Spinal cord (tissue), 10 donors: Measurements from ENCODE around the gene IFIH1. TPM values are rescaled to one million over a fixed set of nuclear protein-coding genes. Genes with fewer than 3 reads are reported as not detected.

Experiments
- DNase-seq, 6 donors: peaks; one replicate each; pipeline versions ENCODE4 v3.0.0 to v3.0.0-alpha.2; 2013 to 2015; ENCODE audit warnings: low spot score in 6 of 6, low read depth in 4 of 6
- H3K27ac ChIP-seq: one replicate; pipeline ENCODE4 v1.5.1; 2013; ENCODE audit warnings: low read depth, low read length, control low read depth
- H3K27me3 ChIP-seq: one replicate; pipeline ENCODE4 v1.6.1; 2013; ENCODE audit warnings: low read length; ENCODE audit not compliant: control insufficient read depth, insufficient read depth
- H3K36me3 ChIP-seq: one replicate; pipeline ENCODE4 v1.6.1; 2013; ENCODE audit warnings: low read length; ENCODE audit not compliant: control insufficient read depth, insufficient read depth
- H3K4me1 ChIP-seq: one replicate; pipeline ENCODE4 v1.6.1; 2013; ENCODE audit warnings: low read length; ENCODE audit not compliant: control insufficient read depth, insufficient read depth
- H3K4me3 ChIP-seq: one replicate; pipeline ENCODE4 v1.5.1; 2013; ENCODE audit warnings: low read depth, low read length, control low read depth
- H3K9me3 ChIP-seq: one replicate; pipeline ENCODE4 v1.6.1; 2013; ENCODE audit warnings: low read length; ENCODE audit not compliant: control insufficient read depth, insufficient read depth
- WGBS: methylation state at CpG from one replicate; pipeline ENCODE4 v1.1.5; 2013; ENCODE audit warnings: missing lambda C conversion rate; ENCODE audit not compliant: insufficient coverage; 5-methylcytosine and 5-hydroxymethylcytosine counted together
- polyA plus RNA-seq, 2 donors: library from polyadenylated mRNA; unstranded; fragments of 120-200 nt; gene quantifications; one replicate each; pipeline ENCODE4 v1.2.1, GENCODE V29; 2013; ENCODE audit not compliant: insufficient read length in 2 of 2
- total RNA-seq, 2 donors: library from RNA; depleted of rRNA in 1 of 2; stranded (reverse); fragments of 120-200 nt in 1 of 2; fragments of >200 nt in 1 of 2; gene quantifications; one replicate each; pipeline versions ENCODE4 v1.2.3 to v1.2.4, GENCODE V29; 2013 to 2014
- donor health status: healthy.

The IFIH1 gene
- total and polyA plus RNA-seq, 4 donors = 4.9 to 9.3 (median 7.6) TPM

- Histone ChIP-seq H3K9me3 (no peaks in the 10 kb centered on the region), H3K36me3 (no peaks in the 10 kb centered on the region), H3K4me1 (no peaks in the 10 kb centered on the region), H3K4me3 (no peak overlapping the region), H3K27ac (no peak overlapping the region), H3K27me3 (no peaks in the 10 kb centered on the region)
- peak in 2 of 6 donors; percentile 63 to 73 for DNase-seq
- WGBS = 83% methylated on average over 1 of the region's 3 CpGs
These were observed 15.5 kb upstream of the IFIH1 start for GRCh38 chr2:162333968-162334367.

DNA sequence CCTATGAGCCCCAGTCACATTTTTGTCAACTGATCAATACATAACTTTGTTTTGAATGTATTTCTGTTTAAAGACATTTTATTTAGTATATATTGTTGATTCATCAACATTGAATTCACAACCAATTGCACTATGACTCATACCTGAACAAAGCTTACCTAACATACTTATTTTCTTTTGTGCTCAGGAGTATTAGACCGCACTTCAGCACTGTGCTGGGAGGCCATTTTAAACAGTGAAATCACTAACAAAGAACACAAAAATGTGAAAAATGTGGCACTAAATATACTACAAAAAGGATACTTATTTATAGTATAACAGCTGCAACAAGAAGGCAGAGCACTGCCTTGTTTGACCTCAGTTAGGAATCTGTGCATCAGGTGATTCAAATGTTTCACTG is 12.4 kb upstream of the IFIH1 start:
- H3K4me3 ChIP-seq = no peak overlapping the region
- H3K4me1 ChIP-seq = no peaks in the 10 kb centered on the region
- H3K27me3 ChIP-seq = no peaks in the 10 kb centered on the region
- H3K36me3 ChIP-seq = no peaks in the 10 kb centered on the region
- DNase-seq = no peak
- no peaks in the 10 kb centered on the region for H3K9me3 ChIP-seq
- WGBS = no CpG with 5 or more reads among the region's 1 CpG
- H3K27ac ChIP-seq = no peak overlapping the region

GRCh38 chr2:162328424-162329157 is 10.1 kb upstream of the IFIH1 start:
- no peak overlapping the region for H3K27ac ChIP-seq
- H3K27me3 ChIP-seq = no peaks in the 10 kb centered on the region
- no peaks in the 10 kb centered on the region for H3K4me1 ChIP-seq
- H3K36me3 ChIP-seq = no peaks in the 10 kb centered on the region
- WGBS = 95% methylated on average over 7 of the region's 12 CpGs
- DNase-seq = no peak
- H3K9me3 ChIP-seq = no peaks in the 10 kb centered on the region
- no peak overlapping the region for H3K4me3 ChIP-seq

- Histone ChIP-seq H3K4me1 (no peaks in the 10 kb centered on the region), H3K36me3 (no peaks in the 10 kb centered on the region), H3K27ac (no peak overlapping the region), H3K9me3 (no peaks in the 10 kb centered on the region), H3K4me3 (no peak overlapping the region), H3K27me3 (no peaks in the 10 kb centered on the region)
- WGBS = 99% methylated on average over 12 of the region's 15 CpGs
- no peak for DNase-seq
These were observed 9.3 kb upstream of the IFIH1 start for GRCh38 chr2:162327806-162328205.

- Histone ChIP-seq H3K4me3 (no peak overlapping the region), H3K27ac (no peak overlapping the region), H3K4me1 (no peaks in the 10 kb centered on the region), H3K9me3 (no peaks in the 10 kb centered on the region), H3K36me3 (no peaks in the 10 kb centered on the region), H3K27me3 (no peaks in the 10 kb centered on the region)
- peak in 1 of 6 donors; percentile 5 for DNase-seq
- 89% methylated on average over 2 of the region's 5 CpGs for WGBS
These were observed 8.8 kb upstream of the IFIH1 start for GRCh38 chr2:162327134-162327769.

GRCh38 chr2:162324953-162325352 is 6.5 kb upstream of the IFIH1 start:
- DNase-seq = no peak
- no CpG with 5 or more reads among the region's 1 CpG for WGBS
- Histone ChIP-seq H3K27me3 (no peaks in the 10 kb centered on the region), H3K9me3 (no peaks in the 10 kb centered on the region), H3K27ac (no peak overlapping the region), H3K4me3 (no peak overlapping the region), H3K36me3 (no peaks in the 10 kb centered on the region), H3K4me1 (no peaks in the 10 kb centered on the region)

DNA sequence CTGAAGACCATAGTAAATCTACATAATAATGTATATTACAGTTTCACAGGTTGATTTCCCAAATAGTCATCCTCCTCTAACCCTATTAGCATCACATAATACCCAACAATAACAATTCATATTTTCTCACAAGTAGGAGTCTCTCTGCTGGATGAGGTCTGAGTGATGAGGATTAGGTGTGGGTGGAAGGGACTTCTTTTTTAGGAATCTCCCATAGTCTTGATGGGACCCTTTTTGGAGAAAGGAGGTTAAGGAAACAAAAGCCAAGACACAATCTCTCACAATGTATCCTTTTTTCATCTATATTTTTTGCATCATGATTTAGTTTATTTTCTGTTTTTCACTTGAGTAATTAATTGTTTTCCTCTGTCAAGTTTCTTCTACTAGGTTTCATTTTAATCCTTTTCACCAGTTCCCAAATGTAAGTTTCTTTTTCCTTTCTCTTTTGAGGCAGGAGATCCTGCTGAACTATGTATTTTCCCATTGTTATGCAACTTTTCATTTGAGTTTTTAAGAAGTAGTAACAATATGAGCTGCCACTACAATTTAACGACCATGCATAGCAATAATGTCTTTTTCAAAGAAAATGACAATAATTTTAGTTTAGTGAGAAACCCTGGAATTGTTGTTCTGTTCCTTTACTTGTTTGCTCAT is 2.5 kb upstream of the IFIH1 start:
- Histone ChIP-seq H3K9me3 (no peaks in the 10 kb centered on the region), H3K4me1 (peaks cover 6% of the 10 kb centered on the region), H3K4me3 (no peak overlapping the region), H3K36me3 (no peaks in the 10 kb centered on the region), H3K27me3 (peaks cover 5% of the 10 kb centered on the region), H3K27ac (no peak overlapping the region)
- no peak for DNase-seq
- no CpG with 5 or more reads among the region's 1 CpG for WGBS

- 63% methylated on average over 15 of the region's 16 CpGs for WGBS
- peaks cover 5% of the 10 kb centered on the region for H3K27me3 ChIP-seq
- H3K4me1 ChIP-seq = peaks cover 6% of the 10 kb centered on the region
- H3K4me3 ChIP-seq = peak overlapping the region; percentile 45
- no peaks in the 10 kb centered on the region for H3K9me3 ChIP-seq
- no peak for DNase-seq
- no peak overlapping the region for H3K27ac ChIP-seq
- H3K36me3 ChIP-seq = no peaks in the 10 kb centered on the region
These were observed 590 bp downstream of the IFIH1 start for GRCh38 chr2:162317861-162318327.

DNA sequence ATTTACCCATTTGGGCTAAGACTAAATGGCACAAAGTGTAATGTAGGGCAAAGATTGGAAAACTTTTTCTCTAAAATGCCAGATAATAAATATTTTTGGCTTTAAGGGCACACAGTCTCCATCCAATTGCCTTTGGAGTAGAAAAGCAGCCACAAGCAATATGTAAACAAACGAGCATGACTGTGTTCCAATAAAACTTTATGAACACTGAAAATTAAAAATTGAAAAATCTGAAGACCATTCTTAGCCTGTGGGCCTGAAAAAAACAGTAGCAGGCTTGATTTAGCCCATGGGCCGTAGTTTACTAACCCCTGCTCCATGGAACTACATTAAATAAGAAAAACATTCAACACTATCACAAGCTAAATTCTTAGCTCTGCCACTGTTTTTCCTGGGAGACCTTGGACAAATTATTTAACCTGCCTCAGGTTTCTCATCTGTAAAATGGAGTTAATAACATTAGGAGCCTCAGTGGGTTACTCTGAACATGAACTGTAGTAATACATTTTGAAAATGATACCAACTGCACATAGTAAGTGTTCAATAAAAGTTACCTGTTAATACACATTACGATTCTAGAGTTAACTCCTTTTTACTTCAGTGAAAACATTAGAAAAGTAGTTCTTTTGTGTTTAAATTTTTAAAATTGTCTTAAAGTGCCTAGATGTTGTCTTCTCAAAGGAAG is 1.3 kb downstream of the IFIH1 start:
- no peak for DNase-seq
- Histone ChIP-seq H3K4me1 (peaks cover 6% of the 10 kb centered on the region), H3K27ac (no peak overlapping the region), H3K9me3 (no peaks in the 10 kb centered on the region), H3K36me3 (no peaks in the 10 kb centered on the region), H3K4me3 (no peak overlapping the region), H3K27me3 (peaks cover 5% of the 10 kb centered on the region)
- 100% methylated on average over 1 of the region's 3 CpGs for WGBS
